Measurements from ENCODE around the gene CIAO1.

DNA sequence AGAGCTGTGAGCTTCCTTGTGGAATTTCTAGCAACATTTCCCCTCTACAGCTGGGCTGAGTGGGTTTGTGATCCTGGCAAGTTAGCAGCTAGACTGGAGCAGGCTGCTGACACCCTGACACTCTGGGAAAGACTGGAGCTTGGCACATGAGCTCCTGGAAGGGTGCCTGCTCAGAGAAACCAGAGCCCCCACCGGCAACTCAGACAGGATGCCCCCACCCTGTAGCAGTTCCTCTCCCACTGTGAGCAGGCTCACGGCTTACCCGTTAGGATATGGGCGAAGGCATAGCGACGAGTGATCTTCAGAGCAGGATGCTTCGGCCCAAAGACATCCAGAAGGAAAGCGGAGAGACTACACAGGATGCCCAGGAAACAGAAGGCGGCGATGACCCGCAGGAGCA, 11.5 kb upstream of the CIAO1 start:
- TF ChIP-seq, protein P1, sequence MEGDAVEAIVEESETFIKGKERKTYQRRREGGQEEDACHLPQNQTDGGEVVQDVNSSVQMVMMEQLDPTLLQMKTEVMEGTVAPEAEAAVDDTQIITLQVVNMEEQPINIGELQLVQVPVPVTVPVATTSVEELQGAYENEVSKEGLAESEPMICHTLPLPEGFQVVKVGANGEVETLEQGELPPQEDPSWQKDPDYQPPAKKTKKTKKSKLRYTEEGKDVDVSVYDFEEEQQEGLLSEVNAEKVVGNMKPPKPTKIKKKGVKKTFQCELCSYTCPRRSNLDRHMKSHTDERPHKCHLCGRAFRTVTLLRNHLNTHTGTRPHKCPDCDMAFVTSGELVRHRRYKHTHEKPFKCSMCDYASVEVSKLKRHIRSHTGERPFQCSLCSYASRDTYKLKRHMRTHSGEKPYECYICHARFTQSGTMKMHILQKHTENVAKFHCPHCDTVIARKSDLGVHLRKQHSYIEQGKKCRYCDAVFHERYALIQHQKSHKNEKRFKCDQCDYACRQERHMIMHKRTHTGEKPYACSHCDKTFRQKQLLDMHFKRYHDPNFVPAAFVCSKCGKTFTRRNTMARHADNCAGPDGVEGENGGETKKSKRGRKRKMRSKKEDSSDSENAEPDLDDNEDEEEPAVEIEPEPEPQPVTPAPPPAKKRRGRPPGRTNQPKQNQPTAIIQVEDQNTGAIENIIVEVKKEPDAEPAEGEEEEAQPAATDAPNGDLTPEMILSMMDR (IDR thresholded peaks at IDR 0.05): no peak
- TF ChIP-seq POLR2A (IDR thresholded peaks at IDR 0.05): no peak
- TF ChIP-seq EP300 (IDR thresholded peaks at IDR 0.05): no peak

Data from sigmoid colon (tissue), 4 donors.